HEK293 (cell line): ENCODE results near the gene NSMCE1.

Experiments
- CTCF ChIA-PET: fragments of 350-600 bp; formaldehyde crosslinking; extraction: SDS; loops from one replicate; lab custom pipeline; 2021; ENCODE audit warnings: antibody characterized with exemption; lab: Yijun Ruan, JAX
- POLR2A ChIA-PET: fragments of 300-600 bp; formaldehyde crosslinking; extraction: SDS; loops from one replicate; lab custom pipeline; 2020; ENCODE audit warnings: antibody characterized with exemption, inconsistent platforms; lab: Yijun Ruan, JAX
- H3K27ac ChIP-seq: fragments of 200-500 bp; sonication (Bioruptor generic); 2 replicates; pipeline ENCODE4 v1.5.1; 2014; ENCODE audit warnings: low read depth, low read length, control low read depth, inconsistent platforms; ENCODE audit errors: extremely low read depth
- H3K36me3 ChIP-seq, 2 experiments: fragments of 200-500 bp in 1 of 2; sonication (Bioruptor generic) in 1 of 2; 1 replicate in 1 of 2; 2 replicates in 1 of 2; pipeline ENCODE4 v1.5.1; 2014 to 2017; ENCODE audit warnings: inconsistent platforms in 2 of 2, low read length in 2 of 2; ENCODE audit not compliant: control insufficient read depth in 2 of 2, insufficient read depth in 1 of 2
- H3K4me1 ChIP-seq: fragments of 200-500 bp; sonication (Bioruptor generic); 2 replicates; pipeline ENCODE4 v1.5.1; 2014; ENCODE audit warnings: mild to moderate bottlenecking, low read length, inconsistent platforms; ENCODE audit not compliant: control insufficient read depth, insufficient read depth
- H3K4me3 ChIP-seq: 2 replicates; pipeline ENCODE4 v1.5.1; 2011; ENCODE audit warnings: low read depth, mild to moderate bottlenecking, control low read depth, low read length, moderate library complexity
- H3K9me3 ChIP-seq: fragments of 200-500 bp; sonication (Bioruptor generic); 2 replicates; pipeline ENCODE4 v1.5.1; 2014; ENCODE audit warnings: low read depth, low read length, inconsistent platforms; ENCODE audit not compliant: control insufficient read depth, insufficient read depth
- EGR2 ChIP-seq: fragments of 450-650 bp; formaldehyde crosslinking; IDR thresholded peaks from 2 replicates; pipeline ENCODE4 v1.5.1; 2016; ENCODE audit warnings: low read depth, missing biosample characterization, missing genetic modification characterization
- HOXA7 ChIP-seq: sonication (generic); formaldehyde crosslinking; IDR thresholded peaks from 2 replicates; pipeline ENCODE4 v1.8.1; 2022; ENCODE audit warnings: missing genetic modification reagents, borderline replicate concordance
- TRIM28 ChIP-seq: IDR thresholded peaks from 2 replicates; pipeline ENCODE4 v1.6.1; 2011; ENCODE audit warnings: low read length, control low read depth, borderline replicate concordance
- ZBTB49 ChIP-seq: fragments of 450-650 bp; formaldehyde crosslinking; IDR thresholded peaks from 2 replicates; pipeline ENCODE4 v1.5.1; 2016; ENCODE audit warnings: missing biosample characterization, missing genetic modification characterization, low read depth
- ZFP69B ChIP-seq: fragments of 450-650 bp; formaldehyde crosslinking; IDR thresholded peaks from 2 replicates; pipeline ENCODE4 v1.5.1; 2016; ENCODE audit warnings: missing biosample characterization, missing genetic modification characterization
- ZIC2 ChIP-seq: fragments of 450-650 bp; formaldehyde crosslinking; IDR thresholded peaks from 2 replicates; pipeline ENCODE4 v1.5.1; 2016; ENCODE audit warnings: missing biosample characterization, missing genetic modification characterization
- ZNF239 ChIP-seq: fragments of 450-650 bp; formaldehyde crosslinking; IDR thresholded peaks from 2 replicates; pipeline ENCODE4 v1.5.1; 2016; ENCODE audit warnings: missing biosample characterization, missing genetic modification characterization
- ZNF280C ChIP-seq: fragments of 450-650 bp; formaldehyde crosslinking; IDR thresholded peaks from 2 replicates; pipeline ENCODE4 v1.5.1; 2016; ENCODE audit warnings: missing biosample characterization, missing genetic modification characterization
- ZNF366 ChIP-seq: fragments of 450-650 bp; formaldehyde crosslinking; conservative IDR thresholded peaks from 2 replicates; pipeline ENCODE4 v1.5.1; 2016; ENCODE audit warnings: missing biosample characterization, missing genetic modification characterization
- ZNF561 ChIP-seq: fragments of 450-650 bp; IDR thresholded peaks from 2 replicates; pipeline ENCODE4 v1.5.1; 2018; ENCODE audit warnings: missing biosample characterization, missing genetic modification characterization, borderline replicate concordance
- ZNF629 ChIP-seq: fragments of 450-650 bp; formaldehyde crosslinking; IDR thresholded peaks from 2 replicates; pipeline ENCODE4 v1.5.1; 2017; ENCODE audit warnings: missing biosample characterization, missing genetic modification characterization
- ZNF654 ChIP-seq: fragments of 450-650 bp; formaldehyde crosslinking; IDR thresholded peaks from 2 replicates; pipeline ENCODE4 v1.5.1; 2016; ENCODE audit warnings: low read depth, missing biosample characterization, missing genetic modification characterization
- ZNF670 ChIP-seq: fragments of 450-650 bp; formaldehyde crosslinking; IDR thresholded peaks from 2 replicates; pipeline ENCODE4 v1.5.1; 2016; ENCODE audit warnings: missing biosample characterization, missing genetic modification characterization, low read depth
- ZNF692 ChIP-seq: fragments of 450-650 bp; formaldehyde crosslinking; IDR thresholded peaks from 2 replicates; pipeline ENCODE4 v1.5.1; 2016; ENCODE audit warnings: missing biosample characterization, missing genetic modification characterization
- ZNF776 ChIP-seq: fragments of 450-650 bp; formaldehyde crosslinking; IDR thresholded peaks from 2 replicates; pipeline ENCODE4 v1.5.0; 2017; ENCODE audit warnings: missing biosample characterization, missing genetic modification characterization, borderline replicate concordance
- ZSCAN4 ChIP-seq: fragments of 450-650 bp; formaldehyde crosslinking; IDR thresholded peaks from 2 replicates; pipeline ENCODE4 v1.5.1; 2017; ENCODE audit warnings: missing biosample characterization, missing genetic modification characterization
- TF ChIP-seq, protein P1 (sequence below): fragments of 450-650 bp; IDR thresholded peaks from 2 replicates; pipeline ENCODE4 v1.5.1; 2018; ENCODE audit warnings: missing biosample characterization, missing genetic modification characterization
- TF ChIP-seq, protein P2 (sequence below): fragments of 450-650 bp; formaldehyde crosslinking; IDR thresholded peaks from 2 replicates; pipeline ENCODE4 v1.5.1; 2016; ENCODE audit warnings: missing biosample characterization, missing genetic modification characterization, low read depth

The NSMCE1 gene

DNA sequence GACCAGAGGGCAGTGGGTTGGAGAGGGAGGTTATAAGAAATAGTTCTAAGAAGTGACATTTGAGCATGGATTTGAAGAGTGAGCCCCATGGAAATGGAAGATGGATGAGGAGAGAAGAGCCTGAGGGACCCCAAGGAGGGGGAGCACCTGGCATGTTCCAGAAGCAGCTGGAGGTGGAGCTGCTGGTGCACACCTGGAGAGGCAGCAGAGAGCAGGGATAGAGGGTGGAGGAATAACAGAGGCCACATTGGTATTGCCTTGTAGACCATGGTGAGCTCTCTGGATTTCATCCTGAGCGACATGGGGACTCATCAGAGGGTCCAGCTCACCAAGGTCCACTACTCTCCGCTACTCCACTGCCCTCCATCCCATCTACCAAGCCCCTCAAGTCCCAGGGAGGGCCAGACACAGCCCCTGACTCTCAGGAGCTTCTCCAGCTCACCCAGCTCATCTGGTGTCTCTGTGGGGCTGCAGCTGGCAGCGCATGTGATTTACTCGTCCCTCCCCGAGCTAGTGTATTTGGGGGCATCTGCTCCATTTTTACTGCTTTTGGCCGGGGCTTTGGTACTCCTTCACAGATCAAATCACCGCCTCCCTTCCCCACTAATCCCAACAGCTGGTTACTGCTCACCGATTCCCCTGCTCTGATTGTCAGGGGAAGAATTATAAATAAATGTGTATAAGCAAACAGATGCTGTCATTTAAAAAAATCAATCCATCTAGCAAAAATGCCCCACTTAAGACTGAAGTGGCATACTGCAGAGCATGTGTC is 87.4 kb downstream of the NSMCE1 start:
- no peaks in the 10 kb centered on the region for H3K36me3 ChIP-seq
- ChIA-PET CTCF (interaction anchor here (0.7 to 7.9 kb wide), 3 partner anchors 37 to 193 kb away, joined by 3 to 69 read pairs (median 5); no protein-coding TSS in a partner anchor), POLR2A (interaction anchor here (0.8 kb wide), 1 partner anchor 87 kb away, joined by 3 read pairs; the partner anchor contains the start of gene NSMCE1)
- no peak overlapping the region for H3K4me3 ChIP-seq
- TF ChIP-seq ZNF366 (tag by site-specific recombination): no peak
- TF ChIP-seq ZNF239 (tag by site-specific recombination): no peak
- no peak for TF ChIP-seq HOXA7 (CRISPR knock-in tag)
- TF ChIP-seq ZNF280C (tag by site-specific recombination): no peak
- TF ChIP-seq ZNF670 (tag by site-specific recombination): no peak
- no peaks in the 10 kb centered on the region for H3K4me1 ChIP-seq
- H3K27ac ChIP-seq: no peak overlapping the region
- H3K9me3 ChIP-seq: no peaks in the 10 kb centered on the region

GRCh38 chr16:27179500-27180072 is 89.0 kb downstream of the NSMCE1 start:
- CTCF ChIA-PET: interaction anchor here (0.5 to 7.9 kb wide), 39 partner anchors 8 to 794 kb away, joined by 3 to 69 read pairs (median 4); partner anchors contain the start of gene KDM8
- POLR2A ChIA-PET: interaction anchor here (1.7 kb wide), 1 partner anchor 24 kb away, joined by 6 read pairs; the partner anchor contains the start of gene KDM8
- Histone ChIP-seq H3K27ac (no peak overlapping the region), H3K9me3 (no peaks in the 10 kb centered on the region), H3K36me3 (no peaks in the 10 kb centered on the region), H3K4me3 (no peak overlapping the region), H3K4me1 (no peaks in the 10 kb centered on the region)
- TF ChIP-seq ZNF692 (tag by site-specific recombination) (0 out of 2 replicates have a peak, but pooled peaks have one; percentile 37), ZBTB49 (tag by site-specific recombination) (no peak), ZNF629 (tag by site-specific recombination) (0 out of 2 replicates have a peak, but pooled peaks have one; percentile 39), ZNF561 (tag by site-specific recombination) (no peak), ZSCAN4 (tag by site-specific recombination) (no peak), EGR2 (peak; percentile 71), ZFP69B (0 out of 2 replicates have a peak, but pooled peaks have one; percentile 53), ZNF654 (tag by site-specific recombination) (peak; percentile 58), TRIM28 (0 out of 2 replicates have a peak, but pooled peaks have one; percentile 14), ZIC2 (peak; percentile 45), ZNF776 (tag by site-specific recombination) (no peak)
- TF ChIP-seq, protein P1, sequence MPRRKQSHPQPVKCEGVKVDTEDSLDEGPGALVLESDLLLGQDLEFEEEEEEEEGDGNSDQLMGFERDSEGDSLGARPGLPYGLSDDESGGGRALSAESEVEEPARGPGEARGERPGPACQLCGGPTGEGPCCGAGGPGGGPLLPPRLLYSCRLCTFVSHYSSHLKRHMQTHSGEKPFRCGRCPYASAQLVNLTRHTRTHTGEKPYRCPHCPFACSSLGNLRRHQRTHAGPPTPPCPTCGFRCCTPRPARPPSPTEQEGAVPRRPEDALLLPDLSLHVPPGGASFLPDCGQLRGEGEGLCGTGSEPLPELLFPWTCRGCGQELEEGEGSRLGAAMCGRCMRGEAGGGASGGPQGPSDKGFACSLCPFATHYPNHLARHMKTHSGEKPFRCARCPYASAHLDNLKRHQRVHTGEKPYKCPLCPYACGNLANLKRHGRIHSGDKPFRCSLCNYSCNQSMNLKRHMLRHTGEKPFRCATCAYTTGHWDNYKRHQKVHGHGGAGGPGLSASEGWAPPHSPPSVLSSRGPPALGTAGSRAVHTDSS (tag by site-specific recombination): no peak
- TF ChIP-seq, protein P2, sequence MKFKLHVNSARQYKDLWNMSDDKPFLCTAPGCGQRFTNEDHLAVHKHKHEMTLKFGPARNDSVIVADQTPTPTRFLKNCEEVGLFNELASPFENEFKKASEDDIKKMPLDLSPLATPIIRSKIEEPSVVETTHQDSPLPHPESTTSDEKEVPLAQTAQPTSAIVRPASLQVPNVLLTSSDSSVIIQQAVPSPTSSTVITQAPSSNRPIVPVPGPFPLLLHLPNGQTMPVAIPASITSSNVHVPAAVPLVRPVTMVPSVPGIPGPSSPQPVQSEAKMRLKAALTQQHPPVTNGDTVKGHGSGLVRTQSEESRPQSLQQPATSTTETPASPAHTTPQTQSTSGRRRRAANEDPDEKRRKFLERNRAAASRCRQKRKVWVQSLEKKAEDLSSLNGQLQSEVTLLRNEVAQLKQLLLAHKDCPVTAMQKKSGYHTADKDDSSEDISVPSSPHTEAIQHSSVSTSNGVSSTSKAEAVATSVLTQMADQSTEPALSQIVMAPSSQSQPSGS (tag by site-specific recombination): peak; percentile 51; the same call in 1 of the 2 replicates
